IPS-NIHi7 (cell line): ENCODE data around the gene SERINC1.
A peak's percentile ranks its signal among the peaks of the same experiment; 100 is the strongest.
"Not testable (repeated sequence)": the region's sequence is repeated elsewhere in the genome, so short reads cannot be mapped to it uniquely, and the experiment has no call there.

ENCODE experiments used
- DNase-seq: peaks from one replicate; pipeline ENCODE4 v3.0.0; 2012; ENCODE audit warnings: mixed read lengths; ENCODE audit errors: extremely low spot score

The SERINC1 gene

DNA sequence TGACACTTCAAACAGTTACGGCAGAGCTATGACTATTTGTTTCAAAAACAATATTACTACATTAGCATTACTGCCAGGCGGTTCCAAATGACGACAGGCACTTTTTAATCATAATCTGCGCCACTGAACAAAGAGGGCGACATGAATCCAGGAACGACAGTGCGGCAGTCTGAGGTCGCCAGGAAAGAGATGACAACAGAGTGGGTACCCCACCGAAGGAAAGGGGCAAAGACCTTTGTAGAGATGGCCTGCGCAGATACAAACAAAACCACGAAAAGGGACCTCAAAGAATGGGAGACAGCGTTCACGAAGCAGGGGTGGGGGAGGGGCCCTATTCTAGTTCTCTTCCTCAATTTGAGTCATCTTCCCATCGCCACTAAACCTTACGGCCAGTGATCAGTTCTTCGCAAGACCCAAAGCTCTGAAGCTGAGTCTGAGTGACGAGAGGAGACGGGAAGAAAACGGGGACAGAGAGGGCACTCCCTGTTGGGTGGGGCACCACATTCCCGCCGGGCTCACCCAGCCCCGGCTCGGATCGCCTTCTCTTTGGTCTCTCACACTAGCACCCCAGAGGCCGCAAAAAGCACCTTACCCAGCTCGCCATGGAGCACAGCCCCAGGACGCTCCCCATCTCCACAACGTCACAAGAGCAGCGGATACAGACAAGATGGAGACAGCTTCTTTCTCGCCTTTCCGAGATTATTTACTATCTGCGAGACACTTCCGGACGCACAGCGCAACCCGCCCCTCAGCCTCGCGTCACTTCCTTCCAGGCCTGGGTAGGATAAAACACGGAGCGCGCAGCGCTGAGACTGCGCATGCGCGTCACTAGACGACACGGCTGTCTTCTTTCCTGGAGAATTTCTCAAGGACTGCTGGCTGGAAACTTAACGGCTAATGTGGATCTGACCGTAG is at the start of gene SERINC1:
Gene SERINC1 (minus strand): TSS at position 701 of the 915 bp plus-strand sequence. CDS start 70 bp downstream, at position 631.
- peak; percentile 90 for DNase-seq

DNA sequence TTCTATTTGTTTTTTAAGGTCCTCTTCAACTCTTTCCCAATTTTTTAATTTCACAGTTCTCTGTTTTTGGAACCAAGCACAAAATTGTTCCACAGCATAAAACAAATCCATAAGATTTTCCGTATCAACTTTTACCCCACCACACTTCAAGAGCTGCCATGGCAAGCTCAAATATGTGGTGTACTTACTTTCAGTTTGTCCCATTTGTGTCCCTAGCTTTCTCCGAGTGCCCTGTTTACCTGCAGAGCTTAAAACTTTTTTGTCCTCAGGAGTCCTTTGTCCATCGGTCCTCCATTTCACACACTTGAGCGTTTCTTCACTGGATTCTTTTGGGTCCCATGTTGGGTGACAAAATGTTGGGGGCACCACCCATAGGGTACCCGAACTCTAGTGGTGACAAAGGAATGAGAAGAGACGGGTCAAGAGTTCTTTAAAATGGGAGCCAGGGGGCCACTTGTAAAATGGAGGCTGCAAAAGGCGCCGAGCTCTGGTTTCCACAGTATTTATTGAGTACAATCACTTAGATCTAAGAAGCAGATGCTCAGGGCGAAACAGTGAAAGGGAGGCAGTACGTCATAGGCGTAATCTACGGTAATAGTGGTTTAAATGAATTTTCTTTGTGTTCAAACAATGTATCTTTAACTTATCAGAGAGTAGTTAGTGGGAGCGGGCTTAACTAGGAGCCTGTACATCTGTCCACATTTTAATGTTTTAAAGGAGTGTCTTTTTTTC is 39.8 kb upstream of the SERINC1 start:
- DNase-seq, result no peak

DNA sequence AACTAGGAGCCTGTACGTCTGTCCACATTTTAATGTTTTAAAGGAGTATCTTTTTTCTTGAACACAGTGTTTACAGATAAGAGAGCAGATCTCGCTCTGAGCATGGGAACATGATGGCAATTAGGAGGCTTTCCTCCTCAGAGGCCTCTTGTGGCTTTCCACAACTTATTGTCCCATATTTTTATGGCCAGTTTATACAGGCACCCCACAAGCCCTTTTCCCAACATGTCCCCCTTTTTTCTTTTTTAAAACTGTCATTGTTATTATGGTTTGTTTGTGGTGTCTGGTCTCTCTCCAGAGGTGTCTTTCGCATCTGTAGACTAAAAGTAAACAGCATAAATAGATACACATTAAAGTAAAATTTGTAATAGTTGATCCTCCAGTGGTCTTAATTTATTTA is 33.6 kb upstream of the SERINC1 start:
- DNase-seq, result not testable (repeated sequence)

DNA sequence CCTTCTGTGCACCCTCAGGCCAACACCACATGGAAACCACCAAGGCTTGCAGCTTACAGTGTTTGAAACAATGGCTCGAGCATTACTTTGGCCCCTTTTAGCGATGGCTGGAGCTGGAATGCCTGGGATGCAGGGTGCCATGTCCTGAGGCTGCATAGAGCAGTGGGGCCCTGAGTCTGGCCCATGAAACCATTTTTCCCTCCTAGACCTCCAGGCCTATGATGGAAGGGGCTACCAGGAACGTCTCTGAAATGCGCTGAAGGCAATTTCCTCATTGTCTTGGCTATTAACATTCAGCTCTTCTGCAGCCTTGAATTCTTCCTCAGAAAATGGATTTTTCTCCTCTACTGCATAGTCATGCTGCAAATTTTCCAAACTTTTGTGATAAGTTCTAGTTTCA is 29.9 kb upstream of the SERINC1 start:
- no peak for DNase-seq

DNA sequence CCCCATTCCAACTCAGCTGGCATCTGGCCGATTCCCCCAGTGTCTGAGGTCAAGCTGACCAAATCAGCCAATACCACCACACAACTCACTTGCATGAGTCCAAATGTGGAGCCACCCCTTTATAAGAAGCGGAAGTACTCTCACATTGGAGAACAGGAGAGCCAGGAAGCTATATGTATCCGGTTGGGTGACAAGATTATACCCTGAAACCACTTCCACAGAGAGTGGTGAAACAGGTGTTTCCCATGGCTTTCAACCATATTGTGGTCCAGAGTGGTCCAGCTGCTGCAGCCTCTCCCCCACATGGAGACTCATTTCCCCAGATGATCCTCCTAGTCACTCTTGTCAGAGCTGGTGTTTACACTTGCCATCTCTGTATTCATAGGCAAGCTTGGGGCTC is 24.0 kb upstream of the SERINC1 start:
- DNase-seq, result no peak

DNA sequence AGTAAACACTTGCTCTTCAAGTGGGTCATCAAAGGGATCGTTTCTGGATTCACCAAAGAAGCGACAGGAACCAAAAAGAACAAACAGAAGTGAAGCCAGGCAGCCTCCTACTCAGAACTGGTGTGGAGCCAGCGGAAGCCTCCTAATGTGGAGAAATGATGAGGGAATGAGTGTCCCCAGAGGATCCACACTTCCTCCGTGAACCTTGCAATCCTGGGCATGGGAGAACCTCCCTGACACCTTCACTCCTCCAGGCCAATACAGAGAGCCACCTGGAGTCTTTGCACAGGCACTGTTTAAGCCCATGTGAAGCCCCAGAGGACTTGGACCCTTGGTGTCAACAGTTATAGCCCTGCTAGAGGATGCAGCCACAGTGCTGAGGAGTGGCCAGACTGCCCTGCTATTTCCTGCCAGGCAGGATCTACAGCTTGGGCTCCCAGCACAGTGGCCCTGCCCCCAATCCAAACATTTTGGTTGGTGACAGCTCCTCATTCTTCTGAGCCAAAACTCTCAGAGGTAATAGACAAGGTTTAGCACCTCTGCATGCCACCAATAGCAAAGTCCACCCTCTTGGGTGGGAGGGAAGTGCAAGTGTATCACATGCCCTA is 23.2 kb upstream of the SERINC1 start:
- no peak for DNase-seq

DNA sequence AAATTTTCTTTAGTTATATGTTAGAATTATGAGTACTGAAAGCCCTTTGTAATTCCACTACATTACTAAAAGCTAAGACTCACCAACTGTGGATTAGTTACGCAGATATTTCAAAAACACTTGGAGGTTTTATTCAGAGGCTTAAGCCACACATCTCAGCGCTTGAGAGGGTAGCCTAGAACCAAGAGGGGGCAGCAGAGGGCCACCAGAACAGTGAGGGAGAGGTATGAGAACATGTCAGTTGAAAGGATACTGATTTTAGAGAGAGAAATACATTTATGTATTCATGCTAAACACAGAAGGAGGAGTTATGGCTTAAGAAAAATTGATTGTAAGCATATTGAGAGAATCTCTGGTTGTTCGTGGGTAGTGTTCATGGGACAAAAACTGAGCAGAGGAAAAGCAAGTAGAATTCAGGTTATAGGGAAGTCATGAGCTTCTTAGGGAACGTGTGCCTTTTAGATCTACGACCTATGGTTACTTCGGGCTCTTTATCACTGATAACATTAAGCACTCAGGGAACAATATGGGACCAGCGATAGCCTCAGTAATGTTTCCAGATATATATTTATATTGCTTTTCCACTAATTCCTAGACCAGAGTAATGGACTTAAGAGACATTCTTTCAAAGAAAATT is 20.4 kb upstream of the SERINC1 start:
- DNase-seq, result peak; percentile 60

DNA sequence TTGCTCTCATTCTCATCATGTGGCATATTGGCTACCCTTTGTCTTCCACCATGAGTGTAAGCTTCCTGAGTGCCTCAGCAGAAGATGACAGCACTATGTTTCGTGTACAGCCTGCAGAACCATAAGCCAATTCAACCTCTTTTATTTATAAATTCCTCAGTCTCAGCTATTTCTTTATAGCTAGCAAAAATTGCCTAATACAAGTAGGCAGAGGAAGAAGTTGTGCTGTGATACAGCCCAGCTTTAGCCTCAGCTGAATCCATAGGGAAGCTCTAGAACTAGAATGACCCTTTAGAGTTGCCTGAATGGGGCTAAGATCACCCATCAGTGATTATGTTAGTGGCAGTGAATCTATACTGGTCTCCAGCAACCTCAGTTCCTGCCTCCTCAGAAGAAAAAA is 19.0 kb upstream of the SERINC1 start:
- no peak for DNase-seq

DNA sequence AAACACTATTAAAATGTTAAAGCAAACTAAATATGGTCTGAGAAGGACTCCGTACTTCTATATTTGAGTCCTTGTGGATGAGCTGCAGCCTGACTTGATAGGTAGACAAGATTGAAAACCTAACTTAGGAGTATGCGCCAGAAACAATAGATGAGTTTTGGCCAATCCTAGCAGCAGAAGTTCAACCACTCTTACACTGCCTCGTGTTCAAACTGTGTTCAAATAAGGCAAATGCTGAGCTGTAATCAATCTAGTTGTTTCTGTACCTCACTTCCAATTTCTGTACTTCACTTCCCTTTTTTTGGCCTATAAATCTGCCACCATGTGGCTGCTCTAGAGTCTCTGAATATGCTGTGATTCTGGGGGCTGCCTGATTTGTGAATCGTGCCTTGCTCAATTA is 13.2 kb upstream of the SERINC1 start:
- DNase-seq, result no peak

DNA sequence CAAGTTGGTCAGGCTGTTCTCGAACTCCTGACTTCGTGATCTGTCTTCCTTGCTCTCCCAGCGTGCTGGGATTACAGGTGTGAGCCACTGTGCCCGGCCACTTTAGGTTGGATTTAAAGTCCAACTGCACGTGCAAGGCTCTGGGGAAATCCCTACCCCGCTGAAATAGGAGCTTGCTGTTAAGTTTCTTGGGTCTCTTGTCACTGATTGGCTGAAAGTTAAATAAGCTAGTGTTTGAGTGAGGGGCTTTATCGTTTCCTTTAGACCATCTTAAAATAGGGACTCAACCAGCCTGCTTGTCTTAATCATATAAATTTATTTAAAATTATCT is 11.1 kb upstream of the SERINC1 start:
- DNase-seq, result no peak

DNA sequence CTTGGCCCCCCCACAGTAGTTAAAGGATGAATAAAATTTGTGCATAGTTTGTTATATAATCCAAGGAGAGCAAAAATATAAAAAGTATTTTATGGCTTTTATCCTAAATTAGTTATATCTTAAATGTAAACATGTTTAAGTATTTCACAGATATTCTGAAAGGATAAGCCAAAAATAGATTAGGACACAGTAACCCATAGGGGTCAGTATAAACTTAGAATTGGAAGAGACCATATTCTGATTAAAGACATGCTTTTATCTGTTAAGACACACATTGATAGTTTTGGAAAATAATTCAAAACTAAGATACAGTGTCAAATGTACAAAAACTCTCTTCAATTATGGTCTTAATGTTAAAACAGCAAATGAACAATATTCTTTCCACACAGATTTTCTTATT is 4.5 kb upstream of the SERINC1 start:
- no peak for DNase-seq

DNA sequence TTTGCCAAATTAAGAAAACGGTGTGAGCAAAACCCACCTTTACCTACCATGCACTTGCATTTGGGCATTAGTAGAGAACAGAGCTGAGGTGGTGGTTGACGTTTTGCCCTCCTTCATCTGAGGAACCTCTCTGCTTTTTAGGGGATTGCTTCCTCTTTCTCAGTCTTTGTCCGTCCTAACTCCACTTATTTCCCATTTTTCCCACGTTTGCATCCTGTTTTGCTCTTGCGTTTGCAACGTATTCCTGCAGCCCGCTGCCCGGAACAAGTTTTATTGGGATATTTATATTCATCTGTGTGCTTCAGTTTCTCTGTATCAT is 374 bp upstream of the SERINC1 start:
- peak; percentile 16 for DNase-seq

DNA sequence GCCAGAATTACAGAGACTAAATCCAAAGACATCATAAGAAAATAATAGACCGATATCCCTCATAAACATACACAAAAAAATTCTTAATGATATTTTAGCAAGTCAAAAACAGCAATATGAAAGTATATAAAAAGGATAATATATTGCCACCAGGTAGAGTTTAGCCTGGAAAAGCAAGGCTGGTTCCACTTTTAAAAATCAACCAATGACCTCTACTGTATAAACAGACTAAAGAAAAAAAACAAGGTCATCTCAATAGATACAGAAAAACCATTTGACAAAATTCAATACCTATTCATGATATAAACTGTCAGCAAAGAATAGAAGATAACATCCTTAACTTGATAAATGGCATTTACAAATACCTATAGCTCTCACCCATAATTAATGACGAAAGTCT is 9.7 kb downstream of the SERINC1 start:
- DNase-seq, result no peak

DNA sequence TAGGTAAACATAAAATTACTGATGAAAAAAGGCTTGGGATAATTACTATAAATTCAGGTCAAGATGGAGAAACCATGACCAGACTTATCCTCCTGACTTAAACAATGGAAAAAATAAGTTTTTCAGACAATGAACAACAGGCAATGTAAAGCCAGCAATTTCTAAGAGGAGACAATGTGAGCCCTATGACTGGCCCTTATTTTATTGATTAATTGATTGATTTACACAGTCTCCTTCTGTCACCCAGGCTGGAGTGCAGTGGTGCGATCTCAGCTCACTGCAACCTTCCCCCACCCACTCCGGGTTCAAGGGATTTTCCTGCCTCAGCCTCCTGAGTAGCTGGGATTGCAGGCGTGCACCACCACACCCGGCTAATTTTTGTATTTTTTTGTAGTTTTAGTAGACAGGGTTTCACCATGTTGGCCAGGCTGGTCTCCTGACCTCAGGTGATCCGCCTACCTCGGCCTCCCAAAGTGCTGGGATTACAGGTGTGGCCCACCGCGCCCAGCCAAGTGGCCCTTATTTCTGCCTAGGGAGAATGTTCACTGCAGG is 11.7 kb downstream of the SERINC1 start:
- DNase-seq, result not testable (repeated sequence)

DNA sequence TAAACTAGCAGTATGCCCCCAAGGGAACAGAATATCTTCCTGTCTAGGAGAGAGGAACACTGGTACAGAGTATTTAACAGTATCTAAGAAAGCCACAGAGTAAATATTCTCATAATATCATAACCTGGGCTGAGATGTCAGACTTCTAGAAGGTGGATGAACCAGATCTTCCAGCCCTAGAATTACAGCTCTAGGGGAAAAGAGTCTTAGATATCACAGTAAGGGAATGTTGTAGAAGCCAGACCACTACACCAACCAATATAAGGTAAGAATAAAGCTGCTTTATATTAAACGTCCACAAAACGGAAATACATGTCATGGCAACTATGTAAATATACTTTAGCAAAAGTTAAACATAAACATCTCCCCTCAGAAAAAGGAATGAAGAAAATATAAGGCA is 12.4 kb downstream of the SERINC1 start:
- DNase-seq, result no peak

DNA sequence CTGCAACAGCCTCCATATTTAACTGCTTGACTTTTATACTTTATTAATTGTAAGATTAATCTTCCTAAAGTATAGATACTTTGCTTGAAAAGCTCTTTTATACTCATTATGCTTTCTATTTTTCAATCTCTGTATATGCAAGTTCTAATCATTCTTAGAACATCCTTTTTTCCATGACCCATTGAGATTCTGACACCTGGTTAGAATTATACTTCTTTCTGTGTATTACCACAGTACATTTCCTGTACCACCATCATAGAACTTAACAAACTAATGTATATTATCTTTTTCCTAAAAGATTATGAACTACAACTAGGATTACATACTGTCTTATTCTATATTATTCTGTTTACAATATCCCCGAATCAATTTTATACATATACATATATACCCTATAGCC is 13.5 kb downstream of the SERINC1 start:
- DNase-seq, result no peak

DNA sequence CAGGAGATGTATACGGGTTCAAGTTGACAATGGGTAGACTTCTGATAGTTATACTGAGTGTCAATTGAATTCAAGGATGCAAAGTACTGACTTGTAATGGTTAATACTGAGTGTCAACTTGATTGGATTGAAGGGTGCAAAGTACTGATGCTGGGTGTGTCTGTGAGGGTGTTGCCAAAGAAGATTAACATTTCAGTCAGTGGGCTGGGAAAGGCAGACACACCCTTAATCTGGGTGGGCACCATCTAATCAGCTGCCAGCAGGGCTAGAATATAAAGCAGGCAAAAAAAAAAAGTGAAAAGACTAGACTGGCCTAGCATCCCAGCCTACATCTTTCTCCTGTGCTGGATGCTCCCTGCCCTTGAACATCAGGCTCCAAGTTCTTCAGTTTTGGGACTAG is 16.5 kb downstream of the SERINC1 start:
- not testable (repeated sequence) for DNase-seq

DNA sequence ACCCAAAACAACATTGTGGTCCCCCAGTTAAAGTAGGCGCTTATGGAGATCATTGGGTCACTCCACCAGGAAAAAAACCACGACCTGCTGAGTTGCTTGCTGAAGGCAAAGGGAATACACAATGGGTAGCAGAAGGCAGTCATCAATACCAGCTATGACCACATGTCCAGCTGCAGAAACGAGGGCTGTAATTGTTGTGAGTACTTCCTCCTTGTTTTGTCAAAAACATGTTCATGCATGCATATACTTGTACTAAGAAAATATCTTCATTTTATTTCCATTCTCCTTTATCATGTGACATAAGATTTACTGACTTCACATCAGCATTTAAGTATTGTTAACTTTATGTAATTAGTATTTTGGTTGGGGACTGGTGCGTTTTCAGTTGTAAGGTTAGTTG is 16.9 kb downstream of the SERINC1 start:
- no peak for DNase-seq

DNA sequence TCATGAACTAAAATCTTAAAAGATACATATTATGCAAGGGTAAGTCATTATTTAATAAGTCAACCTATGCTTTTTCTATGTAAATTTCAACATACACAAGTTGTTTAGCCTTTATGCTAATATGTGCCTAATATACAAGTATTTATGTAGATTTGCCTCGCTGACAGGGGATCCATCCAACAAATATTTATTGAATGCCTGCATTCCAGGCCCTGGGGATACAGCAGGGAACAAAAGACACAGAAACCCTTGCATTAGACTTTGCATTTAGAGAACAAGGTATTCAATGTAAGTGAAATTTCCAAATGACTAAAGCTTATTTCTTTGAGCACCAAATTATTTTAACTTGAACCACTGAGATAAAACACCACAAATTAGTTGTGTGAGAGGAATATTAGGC is 19.1 kb downstream of the SERINC1 start:
- DNase-seq, result no peak

DNA sequence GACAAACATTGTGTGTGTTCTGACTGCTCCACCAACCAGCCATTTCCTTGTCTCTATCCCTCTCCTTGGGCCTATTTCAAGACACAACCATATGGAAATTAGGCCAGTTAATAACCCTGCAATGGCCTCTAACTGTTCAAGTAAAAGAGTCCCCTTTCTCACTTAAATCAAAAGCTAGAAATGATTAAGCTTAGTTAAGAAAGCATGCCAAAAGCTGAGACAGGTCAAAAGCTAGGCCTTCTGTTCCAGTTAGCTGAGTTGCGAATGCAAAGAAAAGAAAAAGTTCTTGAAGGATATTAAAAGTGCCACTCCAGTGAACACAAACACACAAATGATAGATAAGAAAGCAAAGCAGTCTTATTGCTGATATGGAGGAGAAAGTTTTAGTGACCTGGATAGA is 22.5 kb downstream of the SERINC1 start:
- DNase-seq, result no peak

DNA sequence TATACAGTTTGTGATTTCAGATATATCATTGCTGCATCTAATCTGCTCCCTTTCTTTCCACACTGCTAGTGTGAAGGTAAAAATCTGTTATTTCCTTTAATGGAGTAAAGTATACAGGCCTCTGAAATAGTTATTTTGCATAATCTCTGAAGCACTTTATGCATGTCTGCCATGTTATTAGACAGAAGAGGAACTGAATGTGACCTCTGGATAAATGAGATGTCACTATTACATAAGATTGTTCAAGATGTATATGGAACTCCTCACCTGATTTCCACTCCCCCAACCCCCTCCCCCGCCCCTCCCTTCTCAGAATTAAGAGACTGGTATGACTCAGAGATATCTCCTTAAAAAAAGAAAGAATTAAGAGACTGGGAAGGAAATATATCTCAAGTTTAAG is 26.3 kb downstream of the SERINC1 start:
- DNase-seq, result no peak

DNA sequence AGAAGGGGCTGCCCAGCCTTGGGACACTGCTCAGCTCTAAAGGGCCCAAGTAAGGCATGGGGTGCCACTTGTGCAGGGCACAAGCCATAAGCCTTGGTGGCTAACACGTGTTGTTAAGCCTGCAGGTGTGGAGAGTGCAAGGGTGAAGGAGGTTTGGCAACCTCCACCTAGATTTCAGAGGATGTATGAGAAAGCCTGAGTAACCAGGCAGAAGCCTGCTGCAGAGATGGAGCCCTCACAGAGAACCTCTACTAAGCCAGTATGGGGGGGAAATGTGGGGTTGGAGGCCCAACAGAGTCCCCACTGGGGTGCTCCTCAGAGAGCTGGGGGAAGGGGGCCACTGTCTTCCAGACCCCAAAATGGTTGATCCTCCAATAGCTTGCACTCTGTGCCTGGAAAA is 32.6 kb downstream of the SERINC1 start:
- no peak for DNase-seq
